H9 (cell line): Measurements from ENCODE around the gene UST. TPM values are rescaled to one million over a fixed set of nuclear protein-coding genes. Genes with fewer than 3 reads are reported as not detected.

Experiments
- DNase-seq: peaks from one replicate; pipeline ENCODE4 v3.0.0-alpha.2; 2017
- H2AFZ ChIP-seq: one replicate; pipeline ENCODE4 v1.6.1; 2013; ENCODE audit warnings: mild to moderate bottlenecking, low read length, control low read depth, moderate library complexity
- H2AK5ac ChIP-seq: 2 replicates; pipeline ENCODE4 v1.6.1; 2013; ENCODE audit warnings: low read length, control low read depth, mixed read lengths; ENCODE audit not compliant: insufficient read length
- H2BK120ac ChIP-seq: one replicate; pipeline ENCODE4 v1.6.1; 2013; ENCODE audit warnings: low read depth, mild to moderate bottlenecking, low read length, control low read depth, inconsistent platforms; ENCODE audit not compliant: poor library complexity, severe bottlenecking
- H2BK12ac ChIP-seq: 2 replicates; pipeline ENCODE4 v1.6.1; 2013; ENCODE audit warnings: low read length, control low read depth, mixed read lengths, low read depth; ENCODE audit not compliant: insufficient read length
- H2BK15ac ChIP-seq: 2 replicates; pipeline ENCODE4 v1.6.1; 2013; ENCODE audit warnings: low read depth, low read length, control low read depth
- H2BK20ac ChIP-seq: one replicate; pipeline ENCODE4 v1.6.1; 2013; ENCODE audit warnings: low read depth, mild to moderate bottlenecking, low read length, control low read depth, inconsistent platforms; ENCODE audit not compliant: poor library complexity, severe bottlenecking
- H2BK5ac ChIP-seq: 2 replicates; pipeline ENCODE4 v1.6.1; 2013; ENCODE audit warnings: low read length, control low read depth, mixed read lengths; ENCODE audit not compliant: insufficient read length
- H3K14ac ChIP-seq: 2 replicates; pipeline ENCODE4 v1.6.1; 2013; ENCODE audit warnings: low read length, control low read depth; ENCODE audit not compliant: insufficient read depth
- H3K18ac ChIP-seq: 2 replicates; pipeline ENCODE4 v1.6.1; 2013; ENCODE audit warnings: low read depth, mild to moderate bottlenecking, mixed read lengths, low read length, control low read depth; ENCODE audit not compliant: insufficient read length
- H3K23ac ChIP-seq: 2 replicates; pipeline ENCODE4 v1.6.1; 2013; ENCODE audit warnings: low read length, control low read depth, mixed read lengths, low read depth; ENCODE audit not compliant: insufficient read length
- H3K23me2 ChIP-seq: 2 replicates; pipeline ENCODE4 v1.6.1; 2013; ENCODE audit warnings: low read depth, mild to moderate bottlenecking, mixed read lengths, low read length, control low read depth; ENCODE audit not compliant: insufficient read length, poor library complexity, severe bottlenecking
- H3K27ac ChIP-seq: 2 replicates; pipeline ENCODE4 v1.5.1; 2013; ENCODE audit warnings: low read length, control low read depth, mixed read lengths, low read depth; ENCODE audit not compliant: insufficient read length
- H3K27me3 ChIP-seq: 2 replicates; pipeline ENCODE4 v1.6.1; 2013; ENCODE audit warnings: low read length, control low read depth, inconsistent platforms; ENCODE audit not compliant: insufficient read depth
- H3K4ac ChIP-seq: 2 replicates; pipeline ENCODE4 v1.6.1; 2013; ENCODE audit warnings: low read depth, mild to moderate bottlenecking, control low read depth, inconsistent platforms, low read length, moderate library complexity
- H3K4me1 ChIP-seq: 2 replicates; pipeline ENCODE4 v1.6.1; 2013; ENCODE audit warnings: low read length, control low read depth, inconsistent platforms; ENCODE audit not compliant: insufficient read depth
- H3K4me2 ChIP-seq: 2 replicates; pipeline ENCODE4 v1.6.1; 2013; ENCODE audit warnings: low read length, control low read depth, mixed read lengths; ENCODE audit not compliant: insufficient read length, insufficient read depth
- H3K56ac ChIP-seq: 2 replicates; pipeline ENCODE4 v1.6.1; 2013; ENCODE audit warnings: low read depth, mild to moderate bottlenecking, mixed read lengths, low read length, control low read depth; ENCODE audit not compliant: insufficient read length
- H3K79me1 ChIP-seq: 2 replicates; pipeline ENCODE4 v1.6.1; 2013; ENCODE audit warnings: low read depth, mild to moderate bottlenecking, moderate library complexity, low read length, control low read depth, inconsistent platforms; ENCODE audit not compliant: insufficient read depth, poor library complexity, severe bottlenecking
- H3K79me2 ChIP-seq: 2 replicates; pipeline ENCODE4 v1.6.1; 2013; ENCODE audit warnings: low read length, control low read depth, inconsistent platforms; ENCODE audit not compliant: insufficient read depth
- H3K9ac ChIP-seq: 2 replicates; pipeline ENCODE4 v1.6.1; 2013; ENCODE audit warnings: low read length, control low read depth, mixed read lengths; ENCODE audit not compliant: insufficient read length; ENCODE audit errors: extremely low read depth
- H3K9me3 ChIP-seq: one replicate; pipeline ENCODE4 v1.6.1; 2013; ENCODE audit warnings: low read depth, low read length, inconsistent platforms; ENCODE audit not compliant: control insufficient read depth
- H3T11ph ChIP-seq: one replicate; pipeline ENCODE4 v1.6.1; 2013; ENCODE audit warnings: mild to moderate bottlenecking, low read length, control low read depth, inconsistent platforms
- H4K20me1 ChIP-seq: one replicate; pipeline ENCODE4 v1.6.1; 2013; ENCODE audit not compliant: control insufficient read depth, insufficient read length, insufficient read depth
- H4K5ac ChIP-seq: 2 replicates; pipeline ENCODE4 v1.6.1; 2013; ENCODE audit warnings: low read depth, mild to moderate bottlenecking, mixed read lengths, low read length, control low read depth; ENCODE audit not compliant: insufficient read length
- H4K8ac ChIP-seq: replicated peaks from 2 replicates; pipeline ENCODE4 v1.6.1; 2013; ENCODE audit warnings: low read length, control low read depth, mixed read lengths, low read depth; ENCODE audit not compliant: insufficient read length
- H4K91ac ChIP-seq: 2 replicates; pipeline ENCODE4 v1.6.1; 2013; ENCODE audit warnings: low read depth, mild to moderate bottlenecking, moderate library complexity, mixed read lengths, low read length, control low read depth; ENCODE audit not compliant: insufficient read length
- H3K27ac Mint-ChIP-seq, 3 experiments: 2 replicates in 2 of 3; 3 replicates in 1 of 3; pipeline ENCODE4 v1.8.0; 2020 to 2021; ENCODE audit warnings: mixed read lengths in 3 of 3, mild to moderate bottlenecking in 1 of 3, moderate library complexity in 1 of 3
- H3K27me3 Mint-ChIP-seq: 2 replicates; pipeline ENCODE4 v1.8.0; 2021; ENCODE audit warnings: low read depth, mild to moderate bottlenecking, moderate library complexity, mixed read lengths
- H3K36me3 Mint-ChIP-seq, 3 experiments: 2 replicates in 2 of 3; 3 replicates in 1 of 3; pipeline ENCODE4 v1.8.0; 2020 to 2021; ENCODE audit warnings: low read depth in 3 of 3, mixed read lengths in 3 of 3; ENCODE audit not compliant: insufficient read depth in 1 of 3
- H3K4me1 Mint-ChIP-seq, 2 experiments: 2 replicates each; pipeline ENCODE4 v1.8.0; 2020; ENCODE audit warnings: mixed read lengths in 2 of 2
- H3K4me3 Mint-ChIP-seq, 2 experiments: 2 replicates in 1 of 2; 3 replicates in 1 of 2; pipeline ENCODE4 v1.8.0; 2020 to 2021; ENCODE audit warnings: mild to moderate bottlenecking in 2 of 2, mixed read lengths in 2 of 2, moderate library complexity in 1 of 2
- H3K9me3 Mint-ChIP-seq, 2 experiments: 2 replicates in 1 of 2; 3 replicates in 1 of 2; pipeline ENCODE4 v1.8.0; 2020; ENCODE audit warnings: mild to moderate bottlenecking in 2 of 2, mixed read lengths in 2 of 2, moderate library complexity in 1 of 2
- WGBS: extraction: QIAGEN DNeasy Blood & Tissue Kit; methylation state at CpG from one replicate; pipeline ENCODE4 v1.1.7; 2013; ENCODE audit warnings: missing lambda C conversion rate, low lambda C conversion rate, mixed read lengths; ENCODE audit not compliant: insufficient read length; ENCODE audit errors: extremely low coverage; 5-methylcytosine and 5-hydroxymethylcytosine counted together
- total RNA-seq: library from RNA; stranded (reverse); gene quantifications from 2 replicates; pipeline ENCODE4 v1.2.1, GENCODE V29; 2021
- TF ChIP-seq, protein P1 (sequence below): fragments of 200-600 bp; sonication (generic); conservative IDR thresholded peaks from 3 replicates; pipeline ENCODE4 v1.8.0; 2021; ENCODE audit warnings: antibody characterized with exemption, mild to moderate bottlenecking

UST gene
- total RNA-seq, 1 experiment from 2014 or later, result 14.4 TPM

DNA sequence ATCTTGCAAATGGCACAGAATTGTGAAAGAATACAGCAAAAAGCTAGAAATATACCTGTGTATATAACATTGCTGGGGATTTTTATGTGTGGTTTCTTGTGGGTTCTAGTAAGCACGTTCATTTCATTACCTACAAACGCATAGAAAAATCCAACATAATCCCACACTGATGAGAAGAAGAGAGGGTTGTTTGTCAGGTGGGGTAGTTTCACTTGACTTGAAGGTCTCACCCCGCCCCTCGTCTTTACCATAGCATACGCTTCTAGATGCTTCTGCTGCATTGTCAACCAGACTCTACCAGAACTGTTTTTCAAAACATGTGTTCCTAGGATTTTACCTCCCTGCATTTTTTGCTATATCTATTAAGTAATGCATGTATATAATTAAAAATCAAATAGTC is 286.6 kb downstream of the UST start:
- Histone ChIP-seq H2BK15ac (no peak overlapping the region), H2AFZ (no peak overlapping the region), H3K27ac (no peak overlapping the region), H3K27me3 (no peaks in the 10 kb centered on the region), H3T11ph (no peak overlapping the region), H2AK5ac (no peak overlapping the region), H3K9ac (no peak overlapping the region), H2BK120ac (no peak overlapping the region), H3K4me2 (no peak overlapping the region), H4K5ac (no peak overlapping the region), H2BK5ac (no peak overlapping the region), H4K20me1 (no peaks in the 10 kb centered on the region), H3K79me1 (no peaks in the 10 kb centered on the region), H4K8ac (no peak overlapping the region), H4K91ac (no peak overlapping the region), H3K9me3 (no peaks in the 10 kb centered on the region), H3K18ac (no peak overlapping the region), H3K56ac (no peak overlapping the region), H3K4ac (no peak overlapping the region), H3K23me2 (no peaks in the 10 kb centered on the region), H2BK20ac (no peak overlapping the region), H3K14ac (no peak overlapping the region), H3K79me2 (no peaks in the 10 kb centered on the region), H2BK12ac (no peak overlapping the region), H3K4me1 (no peaks in the 10 kb centered on the region; the same call in 1 of the 2 replicates), H3K23ac (no peak overlapping the region)
- DNase-seq, result no peak
- WGBS, result no CpG with 5 or more reads among the region's 5 CpGs
- H3K27me3 Mint-ChIP-seq, result no peaks in the 10 kb centered on the region
- H3K4me3 Mint-ChIP-seq, result no peak overlapping the region
- peaks cover 0 to 4% (median 2%) of the 10 kb centered on the region in 3 experiments; a peak in 2 of 7 replicates for H3K36me3 Mint-ChIP-seq
- H3K4me1 Mint-ChIP-seq, result peaks cover 26 to 41% of the 10 kb centered on the region in 2 experiments
- H3K27ac Mint-ChIP-seq, result no peak overlapping the region
- no peaks in the 10 kb centered on the region; a peak in 1 of 5 replicates for H3K9me3 Mint-ChIP-seq
- TF ChIP-seq, protein P1, sequence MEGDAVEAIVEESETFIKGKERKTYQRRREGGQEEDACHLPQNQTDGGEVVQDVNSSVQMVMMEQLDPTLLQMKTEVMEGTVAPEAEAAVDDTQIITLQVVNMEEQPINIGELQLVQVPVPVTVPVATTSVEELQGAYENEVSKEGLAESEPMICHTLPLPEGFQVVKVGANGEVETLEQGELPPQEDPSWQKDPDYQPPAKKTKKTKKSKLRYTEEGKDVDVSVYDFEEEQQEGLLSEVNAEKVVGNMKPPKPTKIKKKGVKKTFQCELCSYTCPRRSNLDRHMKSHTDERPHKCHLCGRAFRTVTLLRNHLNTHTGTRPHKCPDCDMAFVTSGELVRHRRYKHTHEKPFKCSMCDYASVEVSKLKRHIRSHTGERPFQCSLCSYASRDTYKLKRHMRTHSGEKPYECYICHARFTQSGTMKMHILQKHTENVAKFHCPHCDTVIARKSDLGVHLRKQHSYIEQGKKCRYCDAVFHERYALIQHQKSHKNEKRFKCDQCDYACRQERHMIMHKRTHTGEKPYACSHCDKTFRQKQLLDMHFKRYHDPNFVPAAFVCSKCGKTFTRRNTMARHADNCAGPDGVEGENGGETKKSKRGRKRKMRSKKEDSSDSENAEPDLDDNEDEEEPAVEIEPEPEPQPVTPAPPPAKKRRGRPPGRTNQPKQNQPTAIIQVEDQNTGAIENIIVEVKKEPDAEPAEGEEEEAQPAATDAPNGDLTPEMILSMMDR, result no peak
